A673 (cell line): Measurements from ENCODE around the gene SMIM13.

ENCODE experiments used
- EZH2 ChIP-seq: fragments of 200-600 bp; sonication (generic); IDR thresholded peaks from 2 replicates; pipeline ENCODE4 v1.6.1; 2017; ENCODE audit warnings: borderline replicate concordance, low read depth, mild to moderate bottlenecking, mixed read lengths, antibody characterized with exemption, low read length; ENCODE audit not compliant: poor library complexity, severe bottlenecking
- TF ChIP-seq, protein P1 (sequence below): fragments of 300-800, 200-600 bp; sonication (generic); conservative IDR thresholded peaks from 2 replicates; pipeline ENCODE4 v1.5.1; 2017; ENCODE audit warnings: low read depth, mild to moderate bottlenecking, antibody characterized with exemption, low read length, moderate library complexity, mixed read lengths

DNA sequence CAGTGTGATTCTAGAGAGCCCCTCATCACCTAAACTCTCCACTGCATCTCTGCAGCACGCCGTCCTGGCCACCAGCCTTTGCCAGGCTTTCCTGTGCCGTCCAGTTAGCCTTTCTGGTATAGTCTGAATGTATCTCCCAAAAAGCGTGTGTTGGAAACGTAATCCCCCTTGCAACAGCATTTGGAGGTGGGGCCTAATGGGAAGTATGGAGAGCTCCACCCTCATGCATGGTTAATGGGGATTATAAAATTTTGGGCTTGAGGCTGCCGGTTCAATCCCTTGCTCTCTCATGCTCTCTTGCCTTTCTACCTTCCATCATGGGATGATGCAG is 85.4 kb downstream of the SMIM13 start:
- TF ChIP-seq, protein P1, sequence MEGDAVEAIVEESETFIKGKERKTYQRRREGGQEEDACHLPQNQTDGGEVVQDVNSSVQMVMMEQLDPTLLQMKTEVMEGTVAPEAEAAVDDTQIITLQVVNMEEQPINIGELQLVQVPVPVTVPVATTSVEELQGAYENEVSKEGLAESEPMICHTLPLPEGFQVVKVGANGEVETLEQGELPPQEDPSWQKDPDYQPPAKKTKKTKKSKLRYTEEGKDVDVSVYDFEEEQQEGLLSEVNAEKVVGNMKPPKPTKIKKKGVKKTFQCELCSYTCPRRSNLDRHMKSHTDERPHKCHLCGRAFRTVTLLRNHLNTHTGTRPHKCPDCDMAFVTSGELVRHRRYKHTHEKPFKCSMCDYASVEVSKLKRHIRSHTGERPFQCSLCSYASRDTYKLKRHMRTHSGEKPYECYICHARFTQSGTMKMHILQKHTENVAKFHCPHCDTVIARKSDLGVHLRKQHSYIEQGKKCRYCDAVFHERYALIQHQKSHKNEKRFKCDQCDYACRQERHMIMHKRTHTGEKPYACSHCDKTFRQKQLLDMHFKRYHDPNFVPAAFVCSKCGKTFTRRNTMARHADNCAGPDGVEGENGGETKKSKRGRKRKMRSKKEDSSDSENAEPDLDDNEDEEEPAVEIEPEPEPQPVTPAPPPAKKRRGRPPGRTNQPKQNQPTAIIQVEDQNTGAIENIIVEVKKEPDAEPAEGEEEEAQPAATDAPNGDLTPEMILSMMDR: no peak
- no peak for TF ChIP-seq EZH2
